OCI-LY1 (cell line): Measurements from ENCODE around the gene ASXL2.

ENCODE experiments used
- H2AFZ ChIP-seq: fragments of 200-600 bp; sonication (generic), shearing (Covaris generic); 2 replicates; pipeline ENCODE4 v1.6.0; 2014; ENCODE audit warnings: antibody characterized with exemption, mild to moderate bottlenecking, low read length
- H3F3A ChIP-seq: fragments of 200-600 bp; sonication (generic), shearing (Covaris generic); 2 replicates; pipeline ENCODE4 v1.6.0; 2014; ENCODE audit warnings: mild to moderate bottlenecking, antibody characterized with exemption, low read length, moderate library complexity; ENCODE audit not compliant: insufficient read depth
- H3K27ac ChIP-seq: fragments of 200-600 bp; sonication (generic); 2 replicates; pipeline ENCODE4 v1.5.1; 2014; ENCODE audit warnings: low read length, mixed run types, mild to moderate bottlenecking, low read depth; ENCODE audit not compliant: poor library complexity, severe bottlenecking
- H3K27me3 ChIP-seq: fragments of 200-600 bp; sonication (generic); 2 replicates; pipeline ENCODE4 v1.6.0; 2014; ENCODE audit warnings: antibody characterized with exemption, mild to moderate bottlenecking, low read length, moderate library complexity; ENCODE audit not compliant: insufficient read depth
- H3K36me3 ChIP-seq: fragments of 200-600 bp; sonication (generic); 2 replicates; pipeline ENCODE4 v1.6.1; 2014; ENCODE audit warnings: mild to moderate bottlenecking, antibody characterized with exemption, low read length, moderate library complexity, mixed read lengths; ENCODE audit not compliant: insufficient read depth
- H3K4me1 ChIP-seq: fragments of 200-600 bp; sonication (generic); 2 replicates; pipeline ENCODE4 v1.5.1; 2014; ENCODE audit warnings: mild to moderate bottlenecking, low read length, moderate library complexity; ENCODE audit not compliant: insufficient read depth, severe bottlenecking
- H3K4me2 ChIP-seq: fragments of 200-600 bp; sonication (generic), shearing (Covaris generic); 2 replicates; pipeline ENCODE4 v1.6.1; 2014; ENCODE audit warnings: low read length
- H3K4me3 ChIP-seq: fragments of 200-600 bp; sonication (generic); 2 replicates; pipeline ENCODE4 v1.5.1; 2014; ENCODE audit warnings: low read length, low read depth, mild to moderate bottlenecking, mixed read lengths; ENCODE audit not compliant: poor library complexity, severe bottlenecking
- H3K79me2 ChIP-seq: fragments of 200-600 bp; shearing (Covaris generic); 2 replicates; pipeline ENCODE4 v1.6.1; 2016; ENCODE audit warnings: mixed run types, low read length, mixed read lengths; ENCODE audit not compliant: insufficient read depth
- H3K9ac ChIP-seq: fragments of 200-600 bp; sonication (generic), shearing (Covaris generic); 2 replicates; pipeline ENCODE4 v1.6.1; 2014; ENCODE audit warnings: mild to moderate bottlenecking, low read length, mixed read lengths
- H3K9me2 ChIP-seq: fragments of 200-600 bp; sonication (generic), shearing (Covaris generic); 2 replicates; pipeline ENCODE4 v1.6.1; 2014; ENCODE audit warnings: low read depth, mild to moderate bottlenecking, low read length, mixed read lengths
- H3K9me3 ChIP-seq: fragments of 200-600 bp; shearing (Covaris generic); 2 replicates; pipeline ENCODE4 v1.6.1; 2014; ENCODE audit warnings: low read length, mixed read lengths
- H4K20me1 ChIP-seq: fragments of 200-600 bp; sonication (generic), shearing (Covaris generic); 2 replicates; pipeline ENCODE4 v1.6.0; 2016; ENCODE audit warnings: mild to moderate bottlenecking, low read length; ENCODE audit not compliant: insufficient read depth
- CTCF ChIP-seq: fragments of 200-600 bp; sonication (generic), shearing (Covaris generic); IDR thresholded peaks from 2 replicates; pipeline ENCODE4 v1.5.1; 2017; ENCODE audit warnings: mild to moderate bottlenecking, antibody characterized with exemption, low read length, moderate library complexity, mixed read lengths
- EZH2 ChIP-seq: fragments of 200-600 bp; sonication (generic), shearing (Covaris generic); IDR thresholded peaks from 2 replicates; pipeline ENCODE4 v1.8.0; 2017; ENCODE audit warnings: borderline replicate concordance, mixed run types, mild to moderate bottlenecking, antibody characterized with exemption, low read length, moderate library complexity, mixed read lengths

The ASXL2 gene

GRCh38 chr2:25816249-25816648 is 62.0 kb downstream of the ASXL2 start:
- Histone ChIP-seq H3K27me3 (no peaks in the 10 kb centered on the region), H3F3A (no peaks in the 10 kb centered on the region), H3K9me3 (no peaks in the 10 kb centered on the region), H3K9ac (no peak overlapping the region), H3K4me3 (no peak overlapping the region), H3K36me3 (no peaks in the 10 kb centered on the region), H3K4me1 (no peaks in the 10 kb centered on the region), H3K9me2 (no peaks in the 10 kb centered on the region), H3K27ac (no peak overlapping the region), H3K79me2 (0 out of 2 replicates have a peak, but pooled peaks cover 4% of the 10 kb centered on the region), H2AFZ (no peak overlapping the region), H4K20me1 (no peaks in the 10 kb centered on the region), H3K4me2 (no peak overlapping the region)
- TF ChIP-seq CTCF (no peak), EZH2 (no peak)

GRCh38 chr2:25814681-25815080 is 63.6 kb downstream of the ASXL2 start:
- Histone ChIP-seq H3K36me3 (peaks cover 4% of the 10 kb centered on the region; the same call in 1 of the 2 replicates), H4K20me1 (no peaks in the 10 kb centered on the region), H3K4me3 (no peak overlapping the region), H3K4me2 (no peak overlapping the region), H3K9me2 (no peaks in the 10 kb centered on the region), H3K9ac (no peak overlapping the region), H3K9me3 (no peaks in the 10 kb centered on the region), H3K27me3 (no peaks in the 10 kb centered on the region), H3K4me1 (no peaks in the 10 kb centered on the region), H3K27ac (no peak overlapping the region), H3F3A (no peaks in the 10 kb centered on the region), H2AFZ (no peak overlapping the region), H3K79me2 (0 out of 2 replicates have a peak, but pooled peaks cover 4% of the 10 kb centered on the region)
- TF ChIP-seq EZH2 (no peak), CTCF (no peak)

- no peak for TF ChIP-seq EZH2
- TF ChIP-seq CTCF: no peak
- H3K4me3 ChIP-seq: no peak overlapping the region
Observed at GRCh38 chr2:25810428-25810827, 67.9 kb downstream of the ASXL2 start.

More at GRCh38 chr2:25810428-25810827, 67.9 kb downstream of the ASXL2 start:
- Histone ChIP-seq H3K36me3 (peaks cover 10% of the 10 kb centered on the region; the same call in 1 of the 2 replicates), H3K79me2 (0 out of 2 replicates have a peak, but pooled peaks cover 4% of the 10 kb centered on the region), H3K9me3 (no peaks in the 10 kb centered on the region), H3K27ac (no peak overlapping the region), H3K9me2 (no peaks in the 10 kb centered on the region), H3K4me1 (no peaks in the 10 kb centered on the region), H2AFZ (no peak overlapping the region), H3K27me3 (no peaks in the 10 kb centered on the region), H3K9ac (no peak overlapping the region), H4K20me1 (no peaks in the 10 kb centered on the region), H3F3A (no peaks in the 10 kb centered on the region), H3K4me2 (no peak overlapping the region)
